ENCODE measurements around the gene DENND1B. TPM values are rescaled to one million over a fixed set of nuclear protein-coding genes. Genes with fewer than 3 reads are reported as not detected.

The DENND1B gene
- total RNA-seq, 4 donors from 2014 or later = 12.4 to 27.5 (median 15.9) TPM

- no peak for TF ChIP-seq CTCF (IDR thresholded peaks at IDR 0.05; ENCODE audit: low read depth)
These were observed 288.3 kb downstream of the DENND1B start for GRCh38 chr1:197486946-197487345.

GRCh38 chr1:197485790-197486189 lies 289.5 kb downstream of the DENND1B start:
- TF ChIP-seq CTCF (IDR thresholded peaks at IDR 0.05; ENCODE audit: low read depth) = no peak

GRCh38 chr1:197481101-197481500 lies 294.2 kb downstream of the DENND1B start:
- no peak for TF ChIP-seq CTCF (IDR thresholded peaks at IDR 0.05; ENCODE audit: low read depth)

- no peak for TF ChIP-seq CTCF (IDR thresholded peaks at IDR 0.05; ENCODE audit: low read depth)
These were observed 294.8 kb downstream of the DENND1B start for GRCh38 chr1:197480446-197480845.

GRCh38 chr1:197472141-197472540 lies 303.1 kb downstream of the DENND1B start:
- TF ChIP-seq CTCF (IDR thresholded peaks at IDR 0.05; ENCODE audit: low read depth) = no peak

- no peak for TF ChIP-seq CTCF (IDR thresholded peaks at IDR 0.05; ENCODE audit: low read depth)
These were observed 303.9 kb downstream of the DENND1B start for GRCh38 chr1:197471248-197471985.

GRCh38 chr1:197470330-197470729 lies 304.9 kb downstream of the DENND1B start:
- TF ChIP-seq CTCF (IDR thresholded peaks at IDR 0.05; ENCODE audit: low read depth) = no peak

Measured in subcutaneous adipose tissue (tissue), 4 donors.